ENCODE data around the gene ZNF317. TPM values are rescaled to one million over a fixed set of nuclear protein-coding genes. Genes with fewer than 3 reads are reported as not detected.
A peak's percentile ranks its signal among the peaks of the same experiment; 100 is the strongest.

ZNF317 gene
- total RNA-seq, 1 donor from 2014 or later: 19.6 TPM

DNA sequence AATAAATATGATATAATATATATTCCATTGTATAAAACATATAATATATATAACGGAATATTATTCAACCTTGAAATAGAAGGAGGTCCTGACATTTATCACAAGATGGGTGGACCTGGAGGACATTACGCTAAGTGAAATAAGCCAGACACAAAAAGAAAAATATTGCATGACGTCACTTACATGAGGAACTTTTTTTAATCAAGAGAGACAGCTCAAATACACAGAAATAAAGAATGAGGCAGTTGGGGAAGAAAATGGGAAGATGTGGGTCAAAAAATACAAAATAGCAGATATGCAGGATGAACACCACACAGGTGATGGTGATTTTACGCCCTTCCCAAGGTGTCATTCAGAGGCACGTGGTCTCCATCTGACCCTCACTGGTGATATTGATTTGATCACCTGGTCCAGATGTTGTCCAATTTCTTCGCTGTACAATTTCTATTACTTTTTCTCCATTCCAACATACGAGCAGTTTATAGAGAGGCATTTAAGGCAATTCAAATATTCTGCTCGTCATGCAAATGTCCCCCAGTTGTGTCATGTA is 513 bp upstream of the ZNF317 start:
- Mint-ChIP-seq H3K9me3 (peaks cover 48% of the 10 kb centered on the region), H3K27me3 (ENCODE audit: insufficient read depth, low read depth) (peaks cover 10% of the 10 kb centered on the region)

GRCh38 chr19:9144920-9145319 is 4.7 kb downstream of the ZNF317 start:
- no peaks in the 10 kb centered on the region for H3K27me3 ChIP-seq
- H3K27ac ChIP-seq: no peak overlapping the region
- peaks cover 4% of the 10 kb centered on the region for H3K27me3 Mint-ChIP-seq (ENCODE audit: insufficient read depth, low read depth)
- peaks cover 85% of the 10 kb centered on the region for H3K9me3 Mint-ChIP-seq
- no peaks in the 10 kb centered on the region for H3K4me1 Mint-ChIP-seq
- peaks cover 25% of the 10 kb centered on the region for H3K36me3 ChIP-seq
- no peak overlapping the region for H3K27ac Mint-ChIP-seq
- peaks cover 30% of the 10 kb centered on the region for H3K9me3 ChIP-seq (ENCODE audit: low read depth)
- no peaks in the 10 kb centered on the region for H4K20me1 ChIP-seq (ENCODE audit: low read depth)
- no peaks in the 10 kb centered on the region for H3K4me1 ChIP-seq
- no peak overlapping the region for H2AFZ ChIP-seq (replicated peaks)
- H3K79me2 ChIP-seq (ENCODE audit: low read depth): peaks cover 97% of the 10 kb centered on the region
- no peaks in the 10 kb centered on the region for H3F3A ChIP-seq (ENCODE audit: low read depth)
- peaks cover 71% of the 10 kb centered on the region for H3K36me3 Mint-ChIP-seq
- TF ChIP-seq EZH2 (IDR thresholded peaks at IDR 0.05) (no peak), EZH2phosphoT487 (IDR thresholded peaks at IDR 0.05) (no peak), CTCF (IDR thresholded peaks at IDR 0.05) (no peak)
- no peak for DNase-seq (ENCODE audit: low spot score)
- no peak overlapping the region for H3K4me3 Mint-ChIP-seq
- no peak overlapping the region for H3K9ac ChIP-seq
- no peak overlapping the region for H3K4me3 ChIP-seq
- no peak overlapping the region for H3K4me2 ChIP-seq

More for the DNA sequence above, 513 bp upstream of the ZNF317 start:
- no peak overlapping the region for H3K9ac ChIP-seq
- H3K9me3 ChIP-seq (ENCODE audit: low read depth): peaks cover 19% of the 10 kb centered on the region
- no peak for DNase-seq (ENCODE audit: low spot score)
- H3K4me2 ChIP-seq: peak overlapping the region; percentile 82
- TF ChIP-seq EZH2 (IDR thresholded peaks at IDR 0.05): no peak
- no peak for TF ChIP-seq CTCF (IDR thresholded peaks at IDR 0.05)
- TF ChIP-seq EZH2phosphoT487 (IDR thresholded peaks at IDR 0.05): no peak
- H3K4me3 ChIP-seq: peak overlapping the region; percentile 79
- H3K27me3 ChIP-seq: no peaks in the 10 kb centered on the region
- Mint-ChIP-seq H3K27ac (no peak overlapping the region), H3K4me1 (no peaks in the 10 kb centered on the region), H3K4me3 (peak overlapping the region; percentile 100), H3K36me3 (peaks cover 28% of the 10 kb centered on the region)
- peaks cover 45% of the 10 kb centered on the region for H3K79me2 ChIP-seq (ENCODE audit: low read depth)
- H3F3A ChIP-seq (ENCODE audit: low read depth): peaks cover 8% of the 10 kb centered on the region
- H2AFZ ChIP-seq (replicated peaks): peak overlapping the region; percentile 99
- H4K20me1 ChIP-seq (ENCODE audit: low read depth): no peaks in the 10 kb centered on the region
- peaks cover 25% of the 10 kb centered on the region for H3K36me3 ChIP-seq
- no peaks in the 10 kb centered on the region for H3K4me1 ChIP-seq
- H3K27ac ChIP-seq: no peak overlapping the region

- Histone ChIP-seq H3K36me3 (peaks cover 21% of the 10 kb centered on the region), H3K4me1 (no peaks in the 10 kb centered on the region), H3K9me3 (ENCODE audit: low read depth) (peaks cover 40% of the 10 kb centered on the region), H3K79me2 (ENCODE audit: low read depth) (peaks cover 100% of the 10 kb centered on the region), H3K27me3 (no peaks in the 10 kb centered on the region), H2AFZ (replicated peaks) (no peak overlapping the region), H3F3A (ENCODE audit: low read depth) (no peaks in the 10 kb centered on the region), H3K9ac (no peak overlapping the region), H4K20me1 (ENCODE audit: low read depth) (no peaks in the 10 kb centered on the region), H3K4me3 (no peak overlapping the region), H3K4me2 (no peak overlapping the region), H3K27ac (no peak overlapping the region)
- DNase-seq (ENCODE audit: low spot score): no peak
- Mint-ChIP-seq H3K4me1 (no peaks in the 10 kb centered on the region), H3K36me3 (peaks cover 81% of the 10 kb centered on the region), H3K9me3 (peaks cover 89% of the 10 kb centered on the region), H3K4me3 (no peak overlapping the region), H3K27me3 (ENCODE audit: insufficient read depth, low read depth) (no peaks in the 10 kb centered on the region), H3K27ac (no peak overlapping the region)
- no peak for TF ChIP-seq EZH2phosphoT487 (IDR thresholded peaks at IDR 0.05)
- no peak for TF ChIP-seq EZH2 (IDR thresholded peaks at IDR 0.05)
- no peak for TF ChIP-seq CTCF (IDR thresholded peaks at IDR 0.05)
Measured at GRCh38 chr19:9146882-9147281, 6.7 kb downstream of the ZNF317 start.

Data from neural progenitor cell (in vitro differentiated cells).